GM18867 (cell line): ENCODE measurements around the gene HRAS.

Source experiments
- ATAC-seq: cut with Tn5 transposase; IDR thresholded peaks from one replicate; pipeline ENCODE4 v1.9.1; 2021; ENCODE audit warnings: mild to moderate bottlenecking, moderate library complexity; ENCODE audit not compliant: unreplicated experiment

Gene HRAS

GRCh38 chr11:497565-498296 lies 37.6 kb downstream of the HRAS start:
- no peak for ATAC-seq

DNA sequence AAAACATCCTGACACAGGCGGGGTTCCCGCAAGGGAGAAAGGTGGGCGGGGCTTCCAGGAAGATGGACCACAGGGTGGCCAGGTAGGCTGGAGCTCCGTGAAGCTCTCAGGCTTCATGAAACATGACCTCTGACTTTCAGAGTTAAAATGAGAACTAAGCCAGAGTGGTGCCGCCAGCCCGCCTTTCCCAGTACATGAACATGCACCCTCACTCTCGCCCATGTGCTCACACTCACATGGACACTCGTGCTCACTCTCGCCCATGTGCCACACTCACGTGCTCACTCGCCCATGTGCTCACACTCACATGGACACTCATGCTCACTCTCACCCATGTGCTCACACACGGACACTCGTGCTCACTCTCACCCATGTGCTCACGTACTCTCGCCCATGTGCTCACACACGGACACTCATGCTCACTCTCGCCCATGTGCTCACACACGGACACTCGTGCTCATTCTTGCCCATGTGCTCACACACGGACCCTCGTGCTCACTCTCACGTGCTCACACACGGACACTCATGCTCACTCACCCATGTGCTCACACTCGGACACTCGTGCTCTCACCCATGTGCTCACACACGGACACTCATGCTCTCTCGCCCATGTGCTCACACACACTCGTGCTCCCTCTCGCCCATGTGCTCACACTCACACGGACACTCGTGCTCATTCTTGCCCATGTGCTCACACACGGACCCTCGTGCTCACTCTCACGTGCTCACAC lies 38.4 kb downstream of the HRAS start:
- no peak for ATAC-seq

- ATAC-seq, result no peak
Observed at GRCh38 chr11:495537-495931, 39.8 kb downstream of the HRAS start.

DNA sequence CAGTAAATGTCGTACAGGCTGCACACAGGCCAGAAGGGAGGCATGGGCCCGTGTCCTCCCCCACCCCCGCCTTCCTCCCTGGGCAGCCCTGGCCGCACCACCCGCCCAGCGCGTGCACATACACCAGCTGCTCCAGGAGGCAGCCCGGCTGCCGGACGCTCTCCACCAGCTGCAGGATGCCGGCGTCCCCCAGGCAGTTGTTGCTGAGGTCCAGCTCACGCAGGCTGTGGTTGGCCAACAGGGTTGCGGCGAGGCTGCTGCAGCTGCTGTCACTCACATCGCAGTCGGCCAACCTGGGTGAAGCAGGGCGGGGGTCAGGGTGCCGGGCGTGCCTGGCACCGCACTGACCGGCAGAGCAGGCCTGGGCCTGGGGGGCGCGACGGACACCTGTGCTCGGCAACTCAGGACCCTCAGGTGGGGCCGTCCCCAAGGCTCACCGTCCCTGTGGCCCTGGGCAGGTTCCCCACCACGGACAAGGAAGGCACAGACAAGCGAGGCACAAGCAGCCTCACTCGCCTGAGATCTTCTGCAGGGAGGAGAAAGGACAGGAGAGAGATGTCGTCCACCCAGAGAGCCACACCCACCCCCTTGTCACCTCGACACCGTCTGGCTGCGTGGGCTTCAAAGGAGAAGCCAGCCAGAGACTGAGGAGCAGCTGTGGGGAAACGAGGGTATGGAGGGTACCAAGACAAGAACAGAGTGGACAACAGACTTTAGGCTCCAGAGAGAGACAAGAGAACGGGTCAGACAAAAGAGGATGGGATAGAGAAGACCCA lies 40.4 kb downstream of the HRAS start:
- no peak for ATAC-seq

GRCh38 chr11:492427-493226 lies 42.7 kb downstream of the HRAS start:
- ATAC-seq, result no peak

- ATAC-seq, result no peak
Observed at GRCh38 chr11:491358-491757, 44.0 kb downstream of the HRAS start.

GRCh38 chr11:490930-491260 lies 44.5 kb downstream of the HRAS start:
- no peak for ATAC-seq

- no peak for ATAC-seq
Observed at GRCh38 chr11:490186-490929, 45.0 kb downstream of the HRAS start.

- no peak for ATAC-seq
Observed at GRCh38 chr11:489610-490185, 45.7 kb downstream of the HRAS start.

- no peak for ATAC-seq
Observed at GRCh38 chr11:488992-489391, 46.4 kb downstream of the HRAS start.

GRCh38 chr11:488579-488978 lies 46.8 kb downstream of the HRAS start:
- no peak for ATAC-seq

DNA sequence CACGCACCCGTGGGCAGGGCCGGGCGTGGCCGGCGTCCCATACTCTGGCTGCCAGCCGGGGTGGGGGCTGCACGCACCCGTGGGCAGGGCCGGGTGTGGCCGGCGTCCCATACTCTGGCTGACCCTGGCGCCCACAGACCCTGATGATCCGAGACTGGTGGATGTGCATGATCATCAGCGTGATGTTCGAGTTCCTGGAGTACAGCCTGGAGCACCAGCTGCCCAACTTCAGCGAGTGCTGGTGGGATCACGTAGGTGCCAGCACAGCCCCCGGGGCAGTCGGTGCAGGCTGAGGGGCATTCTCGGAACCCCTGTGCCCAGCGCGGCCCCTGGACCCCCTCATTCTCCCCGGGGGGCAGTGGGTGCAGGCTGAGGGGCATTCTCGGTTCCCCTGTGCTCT lies 47.3 kb downstream of the HRAS start:
- ATAC-seq, result no peak

DNA sequence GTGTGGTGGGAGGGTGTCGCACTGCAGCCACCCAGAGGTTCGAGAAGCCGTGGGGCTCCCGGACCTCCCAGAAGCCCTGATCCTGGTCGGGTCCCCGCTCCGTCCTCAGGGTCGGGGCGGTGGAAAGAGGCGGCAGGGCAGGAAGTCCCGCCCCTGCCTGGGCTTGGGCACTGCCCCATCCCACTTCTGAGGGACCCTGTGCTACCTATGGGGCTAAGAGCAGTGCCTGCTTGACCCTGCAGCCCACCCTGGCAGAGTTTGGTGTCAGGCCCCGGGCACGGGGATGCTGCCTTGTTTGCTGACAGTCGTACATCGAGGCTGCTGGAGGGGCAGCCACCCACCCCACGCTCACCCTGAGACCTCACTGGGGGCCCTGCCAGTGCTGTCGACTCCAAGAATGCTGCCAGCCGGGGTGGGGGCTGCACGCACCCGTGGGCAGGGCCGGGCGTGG lies 47.8 kb downstream of the HRAS start:
- no peak for ATAC-seq

GRCh38 chr11:486189-486588 lies 49.2 kb downstream of the HRAS start:
- ATAC-seq, result no peak

GRCh38 chr11:484616-485015 lies 50.8 kb downstream of the HRAS start:
- no peak for ATAC-seq
